A673 (cell line): ENCODE measurements around the gene PTGS1.

Experiments used
- EZH2 ChIP-seq: fragments of 200-600 bp; sonication (generic); IDR thresholded peaks from 2 replicates; pipeline ENCODE4 v1.6.1; 2017; ENCODE audit warnings: borderline replicate concordance, low read depth, mild to moderate bottlenecking, mixed read lengths, antibody characterized with exemption, low read length; ENCODE audit not compliant: poor library complexity, severe bottlenecking
- TF ChIP-seq, protein P1 (sequence below): fragments of 300-800, 200-600 bp; sonication (generic); conservative IDR thresholded peaks from 2 replicates; pipeline ENCODE4 v1.5.1; 2017; ENCODE audit warnings: low read depth, mild to moderate bottlenecking, antibody characterized with exemption, low read length, moderate library complexity, mixed read lengths

DNA sequence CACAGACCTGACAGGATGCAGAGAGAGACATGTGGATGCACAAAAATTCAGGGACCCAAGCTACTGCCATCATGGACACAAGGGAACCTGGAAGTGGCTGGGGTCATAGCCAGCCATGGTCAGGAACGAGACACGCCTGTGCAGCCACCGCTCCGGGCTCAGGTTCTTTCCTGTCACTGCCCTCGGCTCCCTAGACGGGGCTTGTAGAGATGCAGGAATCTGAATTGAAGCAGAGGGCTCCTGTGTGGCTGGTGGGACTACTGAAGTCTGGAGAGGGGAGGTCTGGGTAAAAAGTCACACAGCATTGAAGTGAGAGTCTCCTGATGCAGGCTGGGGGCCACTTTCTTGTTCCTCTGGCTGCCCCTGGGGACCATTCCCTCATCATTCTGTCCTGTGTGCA is 32.3 kb upstream of the PTGS1 start:
- TF ChIP-seq EZH2 = no peak
- TF ChIP-seq, protein P1, sequence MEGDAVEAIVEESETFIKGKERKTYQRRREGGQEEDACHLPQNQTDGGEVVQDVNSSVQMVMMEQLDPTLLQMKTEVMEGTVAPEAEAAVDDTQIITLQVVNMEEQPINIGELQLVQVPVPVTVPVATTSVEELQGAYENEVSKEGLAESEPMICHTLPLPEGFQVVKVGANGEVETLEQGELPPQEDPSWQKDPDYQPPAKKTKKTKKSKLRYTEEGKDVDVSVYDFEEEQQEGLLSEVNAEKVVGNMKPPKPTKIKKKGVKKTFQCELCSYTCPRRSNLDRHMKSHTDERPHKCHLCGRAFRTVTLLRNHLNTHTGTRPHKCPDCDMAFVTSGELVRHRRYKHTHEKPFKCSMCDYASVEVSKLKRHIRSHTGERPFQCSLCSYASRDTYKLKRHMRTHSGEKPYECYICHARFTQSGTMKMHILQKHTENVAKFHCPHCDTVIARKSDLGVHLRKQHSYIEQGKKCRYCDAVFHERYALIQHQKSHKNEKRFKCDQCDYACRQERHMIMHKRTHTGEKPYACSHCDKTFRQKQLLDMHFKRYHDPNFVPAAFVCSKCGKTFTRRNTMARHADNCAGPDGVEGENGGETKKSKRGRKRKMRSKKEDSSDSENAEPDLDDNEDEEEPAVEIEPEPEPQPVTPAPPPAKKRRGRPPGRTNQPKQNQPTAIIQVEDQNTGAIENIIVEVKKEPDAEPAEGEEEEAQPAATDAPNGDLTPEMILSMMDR = no peak
